Activated CD4-positive, CD25-positive, alpha-beta regulatory T cell treated with anti-CD3 and anti-CD28 coated beads, Interleukin-2, amount 50 U/mL, for 24 hours (primary cell): Measurements from ENCODE around the gene NTSR1.

Source experiments
- ATAC-seq, 2 donors: fragments of 150-1000 bp; cut with Tn5 transposase; one replicate each; pipeline ENCODE4 v1.10.0; 2021; ENCODE audit warnings: mild to moderate bottlenecking in 1 of 2, moderate library complexity in 1 of 2

The NTSR1 gene

DNA sequence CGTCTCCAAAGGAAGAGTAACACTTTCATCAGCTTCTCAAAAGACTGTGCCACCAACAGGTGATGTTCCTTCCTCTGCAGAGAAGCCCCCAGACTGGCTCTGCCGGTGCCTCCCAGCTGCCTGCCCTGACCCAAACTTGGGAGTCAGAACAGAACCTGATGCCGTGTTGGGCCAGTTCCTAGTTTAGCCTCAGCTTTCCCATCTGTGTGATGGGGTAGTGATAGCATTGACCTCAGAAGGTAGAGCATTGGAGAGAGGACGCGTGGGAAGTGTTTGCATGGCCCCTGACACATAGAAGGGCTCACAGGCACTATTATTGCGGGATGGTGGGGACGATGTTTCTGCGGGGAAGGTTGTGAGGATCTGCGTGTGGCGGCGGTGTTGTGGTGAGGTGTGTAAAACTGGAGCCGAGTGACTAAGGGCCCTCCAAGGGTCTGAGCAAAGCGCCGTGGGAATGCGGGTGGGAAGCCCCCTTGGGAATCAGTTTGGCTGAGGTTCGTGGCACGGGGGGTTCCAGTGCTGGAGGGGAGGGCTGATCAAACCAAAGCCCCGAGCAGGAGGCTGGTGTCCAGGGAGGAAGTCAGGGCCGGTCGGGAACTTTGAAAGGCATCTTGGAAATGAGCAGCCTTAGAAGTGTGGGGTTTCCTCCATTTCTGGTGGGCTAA lies 1.7 kb downstream of the NTSR1 start:
- no peak for ATAC-seq

DNA sequence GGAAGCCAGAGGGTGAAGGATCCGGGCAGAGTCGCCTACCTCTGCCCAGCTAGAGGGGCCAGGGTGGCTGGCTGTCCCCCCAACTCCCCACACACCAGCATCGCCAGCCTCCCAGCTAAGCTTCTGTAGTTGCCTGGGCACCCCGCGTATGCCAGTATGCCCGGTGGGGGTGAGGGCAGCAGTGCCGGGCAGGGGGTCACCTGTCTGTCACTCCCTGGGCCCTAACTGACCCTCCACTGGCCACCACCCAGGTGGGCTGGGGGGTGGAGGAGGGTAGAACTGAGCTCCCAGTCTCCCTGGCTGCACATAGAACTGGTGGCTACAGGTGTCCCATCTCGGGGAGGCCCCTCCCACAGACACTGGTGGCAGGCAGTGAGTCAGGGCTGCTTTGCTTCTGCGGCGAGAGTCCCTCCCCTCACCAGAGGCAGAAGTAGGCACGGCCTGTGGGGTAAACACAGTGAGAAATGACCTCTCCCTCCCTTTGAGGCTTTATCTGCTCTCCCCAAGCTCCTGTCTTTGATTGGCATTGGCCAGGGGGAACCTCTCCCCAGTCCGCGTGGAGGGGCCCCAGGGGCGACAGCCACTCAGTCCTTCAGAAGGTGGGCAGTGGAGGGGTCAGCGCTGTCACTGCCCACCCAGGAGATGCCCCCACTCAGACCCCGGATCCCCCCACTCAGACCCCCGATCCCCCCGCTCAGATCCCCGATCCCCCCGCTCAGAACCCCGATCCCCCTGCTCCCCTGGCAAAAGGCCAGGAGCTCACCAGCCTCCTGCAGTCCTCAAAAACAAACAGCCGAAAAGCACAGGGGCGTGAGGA lies 2.5 kb downstream of the NTSR1 start:
- peak; percentile 84 to 89 for ATAC-seq

DNA sequence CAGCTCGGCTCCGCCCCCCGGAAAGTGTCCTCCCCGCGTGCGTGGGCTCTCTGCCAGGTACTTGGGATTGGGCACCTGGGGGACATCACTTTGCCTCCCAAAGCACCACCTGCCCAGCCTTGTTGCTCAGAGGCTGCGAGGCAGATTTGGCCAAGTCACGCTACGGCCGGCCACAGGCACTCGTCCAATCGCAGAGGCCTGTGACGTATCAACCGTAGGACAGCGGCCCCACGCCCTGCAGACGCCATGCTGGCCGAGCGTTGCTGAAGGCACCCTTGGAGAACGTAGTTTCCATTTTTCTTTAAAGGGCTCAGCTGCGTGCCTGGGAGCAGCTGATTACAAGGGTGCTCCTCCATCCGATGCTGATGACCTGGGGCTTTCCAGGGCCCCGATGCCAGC lies 3.1 kb downstream of the NTSR1 start:
- no peak for ATAC-seq

DNA sequence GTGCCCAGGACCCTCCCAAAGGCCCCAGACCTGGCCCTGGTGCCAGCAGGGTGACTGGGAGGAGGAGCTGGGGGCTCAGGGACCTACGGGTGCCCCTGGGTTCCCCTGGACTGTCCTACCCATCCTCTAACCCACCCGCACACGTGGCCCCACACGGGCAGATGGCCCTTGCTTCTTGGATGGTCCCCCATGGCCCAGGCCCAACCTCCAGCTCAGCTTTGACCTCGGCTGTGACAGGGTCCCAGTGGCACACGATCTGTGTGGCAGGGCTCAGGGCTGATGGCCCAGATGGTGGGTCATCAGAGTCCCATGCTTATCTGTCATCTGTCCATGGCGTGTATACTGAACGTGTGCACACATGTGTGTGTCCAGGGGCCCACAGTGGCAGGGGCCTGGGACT lies 4.0 kb downstream of the NTSR1 start:
- no peak for ATAC-seq

DNA sequence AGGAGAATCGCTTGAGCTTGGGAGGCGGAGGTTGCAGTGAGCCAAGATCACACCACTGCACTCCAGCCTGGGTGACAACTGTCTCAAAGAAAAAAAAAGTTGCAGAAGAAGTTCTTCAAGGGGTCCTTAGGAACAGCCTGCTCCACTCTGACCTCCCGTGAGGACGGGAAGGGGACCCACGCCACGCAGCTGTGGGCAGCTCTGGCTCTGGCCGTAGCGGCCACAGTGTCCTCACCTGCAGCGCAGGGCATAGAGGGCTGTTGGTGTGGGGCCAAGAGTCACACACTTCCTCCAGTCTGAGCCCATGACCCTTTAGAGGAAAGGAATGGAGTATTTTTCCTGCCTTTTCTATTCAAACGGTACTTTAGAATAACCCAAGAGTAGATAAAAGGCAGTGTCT lies 5.4 kb downstream of the NTSR1 start:
- ATAC-seq = no peak

DNA sequence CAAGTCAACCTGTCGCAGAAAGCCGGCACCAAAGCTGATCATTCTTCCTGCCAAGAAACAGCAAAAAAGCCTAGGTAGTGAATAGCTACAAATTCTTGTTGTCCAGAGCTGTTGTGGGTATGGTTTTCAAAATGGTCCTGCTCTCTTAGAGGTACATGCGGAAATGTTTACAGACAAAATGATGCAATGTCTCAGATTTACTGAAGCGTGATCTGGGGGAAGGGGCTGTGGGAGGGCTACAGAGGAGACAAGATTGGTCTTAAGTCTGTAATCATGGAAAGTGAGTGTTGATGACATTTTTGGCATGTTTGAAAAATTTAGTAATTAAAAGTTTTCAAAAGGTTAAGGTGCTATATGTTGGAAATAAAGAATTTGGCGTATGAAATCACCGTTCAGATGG lies 6.2 kb downstream of the NTSR1 start:
- ATAC-seq = no peak

DNA sequence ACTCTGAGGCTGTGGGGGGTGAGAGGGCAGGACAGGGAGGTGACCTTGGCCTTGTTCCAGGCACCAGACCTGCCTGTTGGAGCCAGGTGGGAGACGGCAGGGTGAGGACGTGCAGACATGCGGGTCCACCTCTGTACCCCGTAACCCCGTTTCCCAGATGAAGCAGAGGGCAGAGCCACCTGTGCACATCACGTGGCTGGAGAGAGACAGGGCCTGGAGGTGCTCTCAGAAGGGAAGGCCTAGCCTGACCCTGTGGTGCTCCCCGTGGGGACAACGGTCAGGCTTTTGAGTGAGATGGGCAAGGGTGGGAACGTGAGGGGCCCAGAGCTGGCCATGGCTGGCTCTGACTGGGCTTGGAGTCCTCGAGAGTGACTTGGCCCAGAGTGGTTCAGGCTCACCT lies 6.6 kb downstream of the NTSR1 start:
- ATAC-seq = no peak

DNA sequence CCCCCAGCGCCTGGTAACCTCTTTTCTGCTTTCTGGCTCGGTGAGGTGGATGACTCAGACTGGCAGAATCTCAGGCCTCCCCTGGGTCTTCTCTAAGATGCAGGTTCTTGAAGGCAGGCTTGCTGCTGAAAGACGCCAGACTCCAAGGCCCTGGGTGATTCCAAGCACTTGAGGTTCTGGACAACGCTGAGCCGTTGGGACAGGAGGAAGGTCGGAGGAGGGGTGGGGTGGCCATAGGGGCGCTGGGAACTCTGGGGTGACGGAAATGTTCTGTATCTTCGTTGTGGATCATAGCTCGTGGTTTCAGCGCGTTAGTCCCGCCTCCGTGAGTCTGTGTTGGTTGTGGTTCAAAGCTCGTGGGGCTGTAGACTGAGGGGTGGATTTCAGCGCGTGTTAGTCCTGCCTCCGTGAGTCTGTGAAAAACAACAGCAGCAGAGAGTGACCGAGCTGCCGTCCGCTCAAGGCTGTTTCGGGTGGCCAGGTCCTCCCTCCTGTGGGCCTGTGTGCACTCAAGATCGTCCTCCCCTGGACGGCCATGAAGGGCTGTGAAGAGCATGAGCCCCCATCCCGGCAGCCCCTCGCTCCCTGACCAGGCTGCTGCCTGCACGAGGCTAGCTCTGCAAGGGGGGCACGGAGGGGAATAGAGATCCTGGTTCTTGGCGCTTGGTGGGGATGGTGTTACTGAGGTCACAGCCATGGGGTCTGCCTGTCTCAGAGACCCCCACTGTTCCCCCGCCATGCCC lies 7.7 kb downstream of the NTSR1 start:
- ATAC-seq = peak; percentile 84 to 86

DNA sequence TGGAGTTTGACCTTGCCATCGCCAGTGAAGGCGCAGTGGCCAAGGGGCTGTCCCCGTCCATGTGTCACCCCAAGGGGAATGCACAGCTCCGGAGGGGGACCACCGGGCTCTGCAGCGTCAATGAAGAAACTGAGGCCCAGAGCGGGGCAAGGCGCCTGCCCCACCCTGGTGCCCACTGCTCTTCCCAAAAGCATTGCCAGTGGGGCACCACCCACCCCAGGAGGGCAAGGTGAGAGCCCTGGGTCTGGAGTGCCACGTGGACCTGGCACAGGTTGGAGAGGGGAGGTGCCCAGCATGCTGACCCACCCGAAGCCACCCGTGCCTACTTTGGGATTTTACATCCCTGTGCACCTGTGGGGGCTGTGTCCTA lies 8.3 kb downstream of the NTSR1 start:
- ATAC-seq = no peak

DNA sequence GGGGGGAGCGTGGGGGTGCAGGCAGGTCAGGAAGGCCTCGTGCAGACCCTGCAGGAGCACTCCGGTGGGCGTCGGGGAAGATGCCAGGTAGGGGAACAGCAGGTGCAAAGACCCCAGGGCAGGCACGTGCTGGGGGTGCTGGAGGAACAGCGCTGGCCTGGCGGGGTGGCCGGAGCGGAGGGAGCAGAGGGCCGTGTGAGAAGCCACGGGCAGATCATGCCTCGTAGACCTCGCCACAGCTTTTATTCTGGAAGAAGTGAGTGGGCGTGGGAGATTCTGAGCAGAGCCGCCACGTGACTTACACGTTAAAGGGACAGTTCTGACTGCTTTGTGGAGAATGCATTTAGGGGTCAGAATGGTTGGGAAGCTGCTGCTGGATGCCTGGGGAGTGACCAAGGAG lies 9.3 kb downstream of the NTSR1 start:
- ATAC-seq = no peak

DNA sequence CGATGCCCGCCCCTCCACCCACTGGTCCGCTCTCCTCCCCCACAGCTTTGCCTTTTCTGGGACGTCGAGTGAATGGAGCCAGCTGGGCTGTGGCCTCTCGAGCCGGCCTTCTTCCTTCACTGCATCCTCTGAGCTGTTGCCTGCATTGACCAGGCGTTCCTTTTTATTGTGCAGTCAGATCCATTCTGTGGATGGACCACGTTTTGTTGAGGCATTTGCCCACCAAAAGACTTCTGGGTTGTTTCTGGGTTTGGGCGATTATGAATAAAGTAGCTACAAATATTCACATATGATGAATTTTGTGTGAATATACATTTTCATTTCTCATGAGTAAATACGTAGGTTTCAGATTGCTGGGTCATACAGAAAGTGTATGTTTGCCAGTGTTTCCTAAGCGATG lies 9.9 kb downstream of the NTSR1 start:
- ATAC-seq = no peak

DNA sequence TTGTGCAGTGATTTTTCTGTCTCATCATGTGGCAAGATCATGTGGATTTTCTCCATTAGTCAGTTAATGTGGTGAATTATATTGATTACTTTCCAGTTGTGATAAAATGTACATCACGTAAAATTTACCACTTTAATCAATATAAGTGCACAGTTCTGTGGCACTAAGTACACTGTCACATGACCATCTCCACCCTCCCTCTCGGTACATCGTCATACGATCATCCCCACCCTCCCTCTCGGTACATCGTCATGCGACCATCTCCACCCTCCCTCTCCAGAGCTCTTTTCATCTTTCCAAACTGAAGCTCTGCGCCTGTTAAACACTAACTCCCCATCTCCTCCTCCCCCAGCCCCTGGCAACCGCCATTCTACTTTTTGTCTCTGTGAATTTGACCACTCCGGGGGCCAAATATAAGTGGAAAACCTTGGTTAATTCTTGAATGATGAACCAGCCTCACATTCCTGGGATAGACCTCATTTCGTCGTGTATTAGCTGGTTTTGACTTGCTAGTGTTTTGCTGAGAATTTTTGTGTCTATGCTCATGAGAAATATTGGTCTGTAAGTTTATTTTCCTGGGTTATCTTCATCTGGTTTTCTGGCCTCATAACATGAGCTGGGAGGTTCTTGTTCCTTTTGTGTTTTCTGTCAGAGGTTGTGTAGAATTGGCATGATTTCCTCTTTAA lies 10.8 kb downstream of the NTSR1 start:
- no peak for ATAC-seq

DNA sequence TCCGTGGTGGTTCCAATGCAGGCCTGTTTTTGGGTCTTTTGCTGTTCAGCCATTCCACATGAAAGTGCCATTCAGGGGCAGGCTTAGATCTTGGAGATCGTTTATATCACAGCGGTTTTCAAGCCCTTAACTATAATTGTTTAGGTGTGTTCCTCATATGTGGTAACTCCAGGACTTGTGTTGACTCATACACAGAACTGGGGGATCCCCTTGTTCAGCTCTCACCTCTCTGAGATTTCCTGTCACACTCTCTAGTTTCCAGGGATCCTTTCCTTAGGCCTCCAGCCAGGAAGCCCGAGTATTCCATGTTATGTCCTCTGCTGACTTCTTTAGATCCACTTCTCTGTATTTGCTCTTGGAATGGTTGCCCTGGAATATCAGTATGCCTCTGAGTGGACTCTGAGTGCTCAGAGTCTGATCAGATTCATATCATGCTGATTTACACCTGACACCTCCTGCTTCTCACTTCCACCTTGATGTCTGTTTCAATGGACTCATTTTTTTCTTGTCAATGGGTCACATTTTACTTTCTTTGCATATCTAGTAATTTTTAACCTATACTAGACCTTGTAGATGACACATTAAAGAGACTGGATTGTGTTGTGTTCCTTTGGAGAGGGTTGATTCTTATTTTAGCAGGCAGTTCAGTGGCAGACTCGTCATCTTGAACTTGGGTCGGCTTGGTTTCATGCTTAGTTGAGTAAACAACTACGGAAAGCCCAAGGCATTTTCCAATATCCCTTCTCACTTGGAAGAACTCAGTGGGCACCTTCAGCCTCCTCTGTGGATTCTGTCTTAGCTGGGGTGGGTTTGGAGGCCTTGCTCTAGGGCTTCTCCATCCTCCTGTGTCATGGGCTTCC lies 13.1 kb downstream of the NTSR1 start:
- peak; percentile 38 to 59 for ATAC-seq

DNA sequence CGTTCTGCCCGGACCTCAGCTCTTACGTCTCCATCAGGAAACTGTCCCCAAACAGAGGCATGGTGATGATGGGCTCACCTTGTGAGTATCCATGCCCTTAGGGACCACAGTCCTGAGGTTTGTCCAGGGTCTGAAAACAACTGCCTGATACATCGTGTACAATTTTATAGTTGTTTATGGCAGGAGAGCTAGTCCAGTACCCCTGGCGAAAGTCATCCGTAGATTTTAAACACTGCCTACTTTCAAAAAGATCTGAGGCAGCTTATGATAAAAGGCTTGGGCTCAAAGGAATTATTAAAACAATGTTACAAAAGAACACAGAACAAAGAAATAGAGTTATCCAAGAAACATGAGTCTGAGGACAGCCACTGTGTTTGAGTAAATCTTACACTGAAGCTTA lies 14.0 kb downstream of the NTSR1 start:
- ATAC-seq = no peak

DNA sequence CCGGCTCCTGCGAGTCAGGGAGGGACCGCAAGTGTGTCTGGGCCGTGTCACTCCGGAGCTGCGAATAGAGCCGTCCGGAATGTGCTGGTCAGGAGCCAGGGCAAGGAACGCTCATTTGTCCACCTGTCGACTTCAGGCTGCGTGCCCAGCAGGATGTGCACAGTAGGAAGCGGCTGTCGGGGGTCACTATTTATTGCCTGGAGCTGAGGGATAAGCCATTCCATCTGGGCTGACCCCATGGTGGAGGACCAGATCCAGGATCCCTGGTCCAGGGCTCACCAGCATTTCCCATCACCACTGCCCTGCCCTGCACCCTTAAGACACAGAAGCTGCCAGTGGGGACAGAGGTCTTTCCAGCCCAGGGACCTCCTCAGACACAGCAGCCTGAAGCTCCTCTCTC lies 14.7 kb downstream of the NTSR1 start:
- ATAC-seq = no peak

DNA sequence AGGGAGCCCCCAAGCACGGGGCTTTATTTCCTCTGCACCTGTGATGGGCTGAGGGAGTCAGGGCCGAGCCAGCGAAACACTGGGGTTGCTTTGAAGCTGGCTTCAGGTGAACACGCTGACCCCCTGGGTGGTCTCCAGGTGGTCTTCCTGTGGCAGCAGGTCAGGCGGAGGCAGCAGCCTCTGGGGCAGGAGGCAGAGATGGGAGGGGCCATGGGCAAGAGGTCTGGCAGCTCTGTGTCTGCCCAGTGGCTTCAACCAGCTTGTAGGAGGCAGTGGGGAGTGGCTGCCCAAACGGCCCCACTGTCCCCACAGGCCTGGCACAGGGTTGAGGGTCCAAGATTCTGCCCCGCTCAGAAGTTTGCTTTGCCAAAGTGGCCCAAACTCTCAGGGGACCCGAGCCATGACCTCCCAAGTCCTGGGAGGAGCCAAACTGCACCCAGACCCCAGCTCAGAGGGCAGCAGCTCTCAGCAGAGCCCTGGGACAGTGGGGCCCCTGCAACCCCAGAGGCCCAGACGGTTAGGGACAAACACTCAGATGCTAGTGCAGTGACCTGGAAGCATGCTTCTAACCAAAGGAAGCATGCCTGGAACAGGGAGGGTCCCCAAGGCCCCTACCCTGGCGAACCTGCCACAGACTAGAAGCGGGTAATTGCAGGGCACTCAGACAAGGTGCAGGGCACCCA lies 15.3 kb downstream of the NTSR1 start:
- no peak for ATAC-seq

DNA sequence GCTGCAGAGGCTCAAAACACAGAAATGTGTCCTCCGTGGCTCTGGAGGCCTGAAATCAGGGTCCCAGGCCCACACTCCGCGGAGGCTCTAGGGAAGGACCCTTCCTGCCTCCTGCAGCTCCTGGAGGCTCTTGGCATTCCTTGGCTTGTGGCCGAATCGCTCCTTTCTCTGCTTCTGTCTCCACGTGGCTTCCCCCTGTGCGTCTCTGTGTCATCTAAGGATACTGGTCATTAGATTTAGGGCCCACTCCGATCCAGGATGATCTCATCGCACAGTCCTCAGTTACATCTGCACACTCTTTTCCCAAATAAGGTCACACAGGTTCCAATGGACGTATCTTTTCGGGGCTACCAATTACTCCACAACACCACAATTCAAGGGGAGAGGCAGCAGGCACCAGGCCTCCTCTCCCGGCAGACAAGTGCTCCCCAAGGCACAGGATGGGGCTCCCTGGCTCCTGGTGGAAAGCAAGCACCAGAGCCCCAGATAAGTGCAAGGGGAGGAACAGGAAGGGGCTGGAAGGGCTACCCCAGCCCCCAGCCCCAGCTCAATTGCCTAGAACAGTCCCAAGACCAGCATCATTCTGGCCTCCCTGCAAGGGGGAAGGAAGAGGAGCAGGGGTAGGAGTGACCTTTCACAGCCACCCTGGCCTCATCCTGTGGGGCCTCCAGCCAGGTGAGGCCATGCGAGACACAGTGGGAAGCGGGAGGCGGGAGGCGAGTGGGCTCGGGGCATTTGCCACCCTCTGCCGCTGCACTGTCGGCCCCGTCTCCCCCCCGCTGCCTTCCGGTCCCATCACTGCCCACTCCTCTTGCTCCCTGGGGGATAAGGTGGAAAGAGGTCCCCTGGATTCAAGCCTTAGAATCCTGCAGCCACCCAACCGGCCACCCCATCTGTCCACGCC lies 16.3 kb downstream of the NTSR1 start:
- ATAC-seq = no peak

DNA sequence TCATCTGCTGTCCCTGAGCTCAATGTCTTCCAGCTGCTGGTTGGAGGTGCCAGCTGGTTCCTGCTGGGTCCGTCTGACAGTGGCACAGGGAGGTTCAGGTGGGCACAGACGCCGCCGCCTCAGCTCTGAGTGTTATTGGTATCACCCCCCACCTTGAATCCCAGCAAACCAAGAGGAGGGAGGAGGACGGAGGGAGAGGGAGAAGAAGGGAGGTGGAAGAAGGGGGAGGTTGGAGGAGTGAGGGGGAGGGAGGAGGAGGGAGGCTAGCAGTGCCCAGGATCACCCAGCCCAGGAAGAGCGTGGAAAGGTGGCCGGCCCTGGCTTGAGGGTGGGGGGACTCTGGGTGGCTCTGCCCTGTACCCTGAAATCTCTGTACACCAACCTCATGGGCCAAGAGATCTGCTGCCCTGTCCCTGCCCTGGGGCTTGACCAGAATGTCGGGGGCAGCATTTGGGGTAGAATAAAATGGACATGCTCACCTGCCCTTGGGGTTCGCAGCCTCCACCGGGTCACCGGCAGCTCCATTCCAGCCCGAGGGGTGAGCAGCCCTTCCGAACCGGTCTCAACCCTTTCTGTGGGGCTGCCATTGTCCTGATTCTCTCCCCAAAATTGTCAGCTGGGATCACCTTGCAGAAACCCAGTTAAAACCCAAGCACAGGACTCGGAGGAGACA lies 17.1 kb downstream of the NTSR1 start:
- ATAC-seq = no peak

DNA sequence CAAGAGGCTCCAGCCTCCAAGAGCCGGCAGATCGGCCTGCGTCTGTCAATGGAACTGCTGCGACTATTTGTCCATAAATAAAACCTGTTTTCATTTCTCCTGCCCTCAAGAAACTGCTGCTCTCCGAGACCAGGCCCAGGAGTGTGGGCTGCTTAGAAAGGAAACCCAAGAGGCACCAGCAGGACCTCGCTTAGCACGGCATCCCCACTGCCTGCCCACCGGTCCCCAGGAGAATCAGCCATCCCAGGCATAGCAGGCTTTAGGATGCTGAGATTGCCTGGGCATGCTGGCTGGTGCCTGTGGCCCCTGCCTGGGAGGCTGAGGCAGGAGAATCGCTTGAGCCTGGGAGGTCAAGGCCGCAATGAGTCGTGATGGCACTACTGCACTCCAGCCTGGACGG lies 17.6 kb downstream of the NTSR1 start:
- no peak for ATAC-seq
